Mucosa of rectum (tissue), 2 donors: ENCODE data around the gene SHLD3.
A peak's percentile ranks its signal among the peaks of the same experiment; 100 is the strongest.
"Not testable (repeated sequence)": the region's sequence is repeated elsewhere in the genome, so short reads cannot be mapped to it uniquely, and the experiment has no call there.

Source experiments
- H3K27ac ChIP-seq, 2 donors: one replicate each; pipeline ENCODE4 v1.7.0; 2013; ENCODE audit warnings: inconsistent platforms in 2 of 2, low read depth in 2 of 2, low read length in 2 of 2
- H3K27me3 ChIP-seq, 2 donors: one replicate each; pipeline ENCODE4 v1.7.0; 2013; ENCODE audit warnings: low read length in 2 of 2; ENCODE audit not compliant: control insufficient read depth in 2 of 2, insufficient read depth in 2 of 2
- H3K36me3 ChIP-seq, 2 donors: one replicate each; pipeline ENCODE4 v1.7.0; 2013; ENCODE audit warnings: low read length in 2 of 2; ENCODE audit not compliant: control insufficient read depth in 2 of 2, insufficient read depth in 2 of 2
- H3K4me1 ChIP-seq, 2 donors: one replicate each; pipeline ENCODE4 v1.7.0; 2013; ENCODE audit warnings: low read length in 2 of 2, mild to moderate bottlenecking in 1 of 2; ENCODE audit not compliant: control insufficient read depth in 2 of 2, insufficient read depth in 2 of 2
- H3K4me3 ChIP-seq, 2 donors: one replicate each; pipeline ENCODE4 v1.7.0; 2013; ENCODE audit warnings: low read length in 2 of 2
- H3K9ac ChIP-seq, 2 donors: one replicate each; pipeline ENCODE4 v1.7.0; 2013; ENCODE audit warnings: low read length in 2 of 2, low read depth in 1 of 2, mild to moderate bottlenecking in 1 of 2
- H3K9me3 ChIP-seq, 2 donors: one replicate each; pipeline ENCODE4 v1.7.0; 2013; ENCODE audit warnings: low read length in 2 of 2; ENCODE audit not compliant: control insufficient read depth in 2 of 2
- donor health status: healthy.
- donor health status: Normal muscosa, but diverticular disease.

Gene SHLD3

GRCh38 chr5:65624571-65625555, at the start of gene SHLD3, which contains the start of gene TRAPPC13:
SHLD3 (plus strand) TSS chr5:65625027; CDS start chr5:65629588, 4,561 bp downstream.
TRAPPC13 (plus strand) TSS chr5:65625027; CDS start chr5:65625061, 34 bp downstream.
- Histone ChIP-seq H3K9me3 (no peaks in the 10 kb centered on the region), H3K4me1 (peaks cover 11 to 16% of the 10 kb centered on the region in 2 donors), H3K27me3 (no peaks in the 10 kb centered on the region), H3K9ac (peak within 1 kb of the TSS; percentile 89 to 92), H3K4me3 (peak within 1 kb of the TSS; percentile 88 to 97), H3K36me3 (peaks cover 4 to 5% of the 10 kb centered on the region in 2 donors), H3K27ac (peak within 1 kb of the TSS; percentile 84 to 88)

DNA sequence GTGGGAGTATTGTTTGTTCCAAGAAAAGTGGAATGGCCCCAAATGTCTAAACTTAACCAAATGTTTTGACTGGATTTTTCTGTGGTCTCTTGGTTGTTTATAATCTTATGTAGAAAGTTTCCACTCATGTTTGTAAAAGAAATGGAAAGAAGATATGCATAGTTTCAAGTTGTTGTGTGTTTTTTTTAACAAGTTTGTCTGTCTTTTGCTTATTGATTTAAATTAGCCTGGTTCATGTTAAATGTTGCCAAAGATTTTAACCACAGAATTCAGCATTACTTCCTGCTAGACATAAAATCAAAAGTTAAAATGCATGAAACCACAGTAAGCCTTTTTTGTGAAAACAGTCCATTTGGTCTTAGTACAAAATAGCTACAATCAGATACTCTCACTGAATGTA, 47.7 kb upstream of the SHLD3 start:
- H3K27ac ChIP-seq: no peak overlapping the region
- H3K4me1 ChIP-seq: no peaks in the 10 kb centered on the region
- H3K9ac ChIP-seq: no peak overlapping the region
- H3K4me3 ChIP-seq: no peak overlapping the region
- H3K27me3 ChIP-seq: no peaks in the 10 kb centered on the region
- H3K36me3 ChIP-seq: peaks cover 20 to 46% of the 10 kb centered on the region in 2 donors
- H3K9me3 ChIP-seq: no peaks in the 10 kb centered on the region

GRCh38 chr5:65588694-65589093, 36.1 kb upstream of the SHLD3 start:
- no peak overlapping the region for H3K4me3 ChIP-seq
- no peak overlapping the region for H3K9ac ChIP-seq
- H3K27me3 ChIP-seq: no peaks in the 10 kb centered on the region
- H3K9me3 ChIP-seq: no peaks in the 10 kb centered on the region
- no peaks in the 10 kb centered on the region for H3K4me1 ChIP-seq
- peaks cover 56 to 64% of the 10 kb centered on the region in 2 donors for H3K36me3 ChIP-seq
- H3K27ac ChIP-seq: no peak overlapping the region

DNA sequence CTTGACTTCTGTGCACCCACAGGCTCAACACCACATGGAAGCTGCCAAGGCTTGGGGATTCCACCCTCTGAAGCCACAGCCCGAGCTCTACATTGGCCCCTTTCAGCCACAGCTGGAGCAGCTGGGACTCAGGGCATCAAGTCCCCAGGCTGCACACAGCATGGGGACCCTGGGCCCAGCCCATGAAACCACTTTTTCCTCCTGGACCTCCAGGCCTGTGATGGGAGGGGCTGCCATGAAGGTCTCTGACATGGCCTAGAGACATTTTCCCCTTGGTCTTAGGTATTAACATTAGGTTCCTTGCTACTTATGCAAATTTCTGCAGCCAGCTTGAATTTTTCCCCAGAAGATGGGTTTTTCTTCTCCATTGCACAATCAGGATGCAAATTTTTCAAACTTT, 23.1 kb upstream of the SHLD3 start:
- not testable (repeated sequence) for H3K27ac ChIP-seq, H3K9ac ChIP-seq, H3K4me1 ChIP-seq, H3K4me3 ChIP-seq, H3K27me3 ChIP-seq, H3K9me3 ChIP-seq
- H3K36me3 ChIP-seq: peaks cover 56 to 58% of the 10 kb centered on the region in 2 donors

DNA sequence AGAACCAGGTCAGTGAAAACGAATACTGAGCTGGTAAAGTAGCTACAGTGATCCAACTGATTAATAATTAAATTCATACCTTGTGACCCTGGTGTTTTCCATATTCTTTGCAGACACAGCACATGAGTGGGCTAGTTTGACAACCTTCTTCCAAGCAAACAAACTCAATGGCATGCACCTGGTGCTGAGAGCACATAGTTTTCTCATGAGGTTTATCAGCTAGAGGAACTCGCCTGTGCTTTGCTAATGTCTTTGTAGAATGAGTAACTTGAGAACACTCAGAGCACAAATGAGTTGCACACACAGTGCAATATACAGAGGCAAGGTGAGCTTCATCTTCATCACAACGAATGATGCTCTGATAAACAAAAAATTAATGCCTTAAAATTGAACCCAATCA, 13.3 kb upstream of the SHLD3 start:
- Histone ChIP-seq H3K4me3 (no peak overlapping the region), H3K27me3 (no peaks in the 10 kb centered on the region), H3K27ac (no peak overlapping the region), H3K4me1 (no peaks in the 10 kb centered on the region), H3K36me3 (peaks cover 56 to 67% of the 10 kb centered on the region in 2 donors), H3K9me3 (no peaks in the 10 kb centered on the region), H3K9ac (no peak overlapping the region)

DNA sequence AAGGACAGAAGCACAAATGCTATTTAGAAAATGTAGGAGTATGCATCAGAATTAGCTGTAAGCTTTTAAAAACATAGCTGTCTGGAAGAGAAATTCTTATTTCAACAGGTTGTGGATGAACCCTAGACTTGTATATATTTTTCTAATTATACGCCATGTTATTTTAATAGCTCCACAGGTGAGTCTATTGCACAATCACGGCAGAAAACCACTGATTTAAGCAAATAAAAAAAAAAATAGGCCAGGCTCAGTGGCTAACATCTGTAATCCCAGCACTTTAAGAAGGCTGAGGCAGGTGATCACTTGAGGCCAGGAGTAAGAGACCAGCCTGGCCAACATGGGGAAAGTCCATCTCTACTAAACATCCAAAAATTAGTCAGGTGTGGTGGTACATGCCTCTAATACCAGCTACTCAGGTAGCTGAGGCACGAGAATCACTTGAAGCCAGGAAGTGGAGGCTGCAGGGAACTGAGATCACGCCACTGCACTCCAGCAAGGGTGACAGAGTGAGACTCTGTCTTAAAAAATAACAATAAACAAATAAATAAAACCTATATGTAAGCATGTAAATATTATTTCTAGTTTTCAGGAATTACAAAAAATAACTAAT, 12.4 kb upstream of the SHLD3 start:
- Histone ChIP-seq H3K36me3 (peaks cover 48 to 59% of the 10 kb centered on the region in 2 donors), H3K27me3 (no peaks in the 10 kb centered on the region), H3K9me3 (no peaks in the 10 kb centered on the region), H3K27ac (no peak overlapping the region), H3K9ac (no peak overlapping the region), H3K4me3 (no peak overlapping the region), H3K4me1 (no peaks in the 10 kb centered on the region)

GRCh38 chr5:65620021-65620420, 4.8 kb upstream of the SHLD3 start:
- Histone ChIP-seq H3K27me3 (no peaks in the 10 kb centered on the region), H3K36me3 (peaks cover 5 to 9% of the 10 kb centered on the region in 2 donors), H3K4me1 (peaks cover 4 to 9% of the 10 kb centered on the region in 2 donors), H3K9ac (no peak overlapping the region), H3K27ac (no peak overlapping the region), H3K9me3 (no peaks in the 10 kb centered on the region), H3K4me3 (no peak overlapping the region)

DNA sequence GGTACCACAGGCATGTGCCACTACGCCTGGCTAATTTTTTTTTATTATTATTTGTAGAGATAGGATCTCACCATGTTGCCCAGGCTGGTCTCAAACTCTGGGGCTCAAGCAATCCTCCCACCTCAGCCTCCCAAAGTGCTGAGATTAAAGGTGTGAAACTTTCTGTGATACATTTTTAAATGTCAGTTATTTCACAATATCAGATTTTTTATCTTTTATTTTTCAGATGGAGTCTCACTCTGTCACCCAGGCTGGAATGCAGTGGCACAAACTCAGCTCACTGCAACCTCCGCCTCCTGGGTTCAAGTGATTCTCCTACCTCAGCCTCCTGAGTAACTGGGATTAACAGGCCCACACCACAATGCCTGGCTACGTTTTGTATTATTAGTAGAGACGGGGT, 2.9 kb upstream of the SHLD3 start:
- H3K27me3 ChIP-seq, H3K9ac ChIP-seq, H3K27ac ChIP-seq, H3K4me3 ChIP-seq, H3K9me3 ChIP-seq, H3K36me3 ChIP-seq: not testable (repeated sequence)
- peaks cover 11 to 16% of the 10 kb centered on the region in 2 donors for H3K4me1 ChIP-seq

DNA sequence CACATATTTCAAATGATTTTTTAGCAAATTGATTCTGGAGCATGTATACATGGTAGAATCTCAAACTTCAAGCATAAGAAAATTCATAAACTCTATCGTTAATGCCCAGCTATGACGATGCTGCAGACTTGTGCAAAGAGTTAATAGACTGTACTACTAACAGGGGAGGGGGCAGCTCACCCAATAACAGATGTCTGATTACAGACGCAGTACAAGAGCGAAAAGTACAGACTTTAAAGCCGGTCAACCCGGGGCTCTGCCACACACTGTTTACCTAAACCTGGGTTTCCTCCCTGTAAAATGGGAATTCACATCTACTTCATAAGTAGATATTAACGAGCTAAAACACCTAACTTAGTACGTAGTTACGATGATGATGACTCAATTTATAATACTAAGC, 1.3 kb upstream of the SHLD3 start:
- H3K36me3 ChIP-seq: no peaks in the 10 kb centered on the region
- peak overlapping the region; percentile 89 to 92 for H3K9ac ChIP-seq
- H3K4me1 ChIP-seq: peaks cover 11 to 16% of the 10 kb centered on the region in 2 donors
- H3K4me3 ChIP-seq: peak overlapping the region; percentile 88 to 97
- no peaks in the 10 kb centered on the region for H3K9me3 ChIP-seq
- peak overlapping the region; percentile 56 to 84 for H3K27ac ChIP-seq
- no peaks in the 10 kb centered on the region for H3K27me3 ChIP-seq

- no peaks in the 10 kb centered on the region for H3K27me3 ChIP-seq
- peak within 1 kb of the TSS; percentile 84 to 88 for H3K27ac ChIP-seq
Observed at GRCh38 chr5:65624025-65624570, 729 bp upstream of the SHLD3 start, which contains the start of gene TRIM23. TRIM23 (minus strand) TSS chr5:65624333; CDS start chr5:65624274, 59 bp downstream.

More at GRCh38 chr5:65624025-65624570, 729 bp upstream of the SHLD3 start, which contains the start of gene TRIM23:
- Histone ChIP-seq H3K9me3 (no peaks in the 10 kb centered on the region), H3K9ac (peak within 1 kb of the TSS; percentile 89 to 92), H3K36me3 (no peaks in the 10 kb centered on the region), H3K4me3 (peak within 1 kb of the TSS; percentile 88 to 97), H3K4me1 (peaks cover 11 to 16% of the 10 kb centered on the region in 2 donors)
